SHP77 (cell line): ENCODE results near the gene HS3ST4.
A peak's percentile ranks its signal among the peaks of the same experiment; 100 is the strongest.
"Not testable (repeated sequence)": the region's sequence is repeated elsewhere in the genome, so short reads cannot be mapped to it uniquely, and the experiment has no call there.

ENCODE experiments used
- DNase-seq, 2 experiments: peaks; one replicate each; lab custom pipeline; 2025; lab: John Stamatoyannopoulos, UW

HS3ST4 gene

GRCh38 chr16:25996052-25996451 is 304.3 kb downstream of the HS3ST4 start:
- DNase-seq: no peak

GRCh38 chr16:26005336-26005735 is 313.6 kb downstream of the HS3ST4 start:
- no peak for DNase-seq

GRCh38 chr16:26012376-26012775 is 320.6 kb downstream of the HS3ST4 start:
- no peak for DNase-seq

GRCh38 chr16:26015776-26016175 is 324.0 kb downstream of the HS3ST4 start:
- DNase-seq: no peak

GRCh38 chr16:26016989-26017388 is 325.2 kb downstream of the HS3ST4 start:
- no peak for DNase-seq

- DNase-seq: peak; percentile 90 to 93
Observed at GRCh38 chr16:26019381-26020242, 327.9 kb downstream of the HS3ST4 start.

- DNase-seq: no peak
Observed at GRCh38 chr16:26026709-26027450, 335.1 kb downstream of the HS3ST4 start.

GRCh38 chr16:26031286-26031685 is 339.5 kb downstream of the HS3ST4 start:
- DNase-seq: no peak

- DNase-seq: not testable (repeated sequence)
Observed at GRCh38 chr16:26032661-26033060, 340.9 kb downstream of the HS3ST4 start.

GRCh38 chr16:26041952-26042668 is 350.4 kb downstream of the HS3ST4 start:
- DNase-seq: no peak

GRCh38 chr16:26050472-26050871 is 358.7 kb downstream of the HS3ST4 start:
- no peak for DNase-seq

GRCh38 chr16:26051063-26051462 is 359.3 kb downstream of the HS3ST4 start:
- DNase-seq: no peak

GRCh38 chr16:26053889-26054288 is 362.1 kb downstream of the HS3ST4 start:
- peak in 1 of 2 experiments; percentile 25 for DNase-seq

GRCh38 chr16:26058326-26058725 is 366.6 kb downstream of the HS3ST4 start:
- no peak for DNase-seq

- DNase-seq: no peak
Observed at GRCh38 chr16:26070302-26071100, 378.7 kb downstream of the HS3ST4 start.

- no peak for DNase-seq
Observed at GRCh38 chr16:26071101-26071866, 379.5 kb downstream of the HS3ST4 start.

GRCh38 chr16:26078716-26079355 is 387.1 kb downstream of the HS3ST4 start:
- peak; percentile 50 to 52 for DNase-seq

- DNase-seq: peak; percentile 98
Observed at GRCh38 chr16:26087091-26087490, 395.3 kb downstream of the HS3ST4 start.

GRCh38 chr16:26091511-26091910 is 399.8 kb downstream of the HS3ST4 start:
- no peak for DNase-seq

GRCh38 chr16:26098206-26098605 is 406.4 kb downstream of the HS3ST4 start:
- DNase-seq: not testable (repeated sequence)
